Measurements from ENCODE around the gene FBLN5.
"Not testable (repeated sequence)": the region's sequence is repeated elsewhere in the genome, so short reads cannot be mapped to it uniquely, and the experiment has no call there.

Gene FBLN5

DNA sequence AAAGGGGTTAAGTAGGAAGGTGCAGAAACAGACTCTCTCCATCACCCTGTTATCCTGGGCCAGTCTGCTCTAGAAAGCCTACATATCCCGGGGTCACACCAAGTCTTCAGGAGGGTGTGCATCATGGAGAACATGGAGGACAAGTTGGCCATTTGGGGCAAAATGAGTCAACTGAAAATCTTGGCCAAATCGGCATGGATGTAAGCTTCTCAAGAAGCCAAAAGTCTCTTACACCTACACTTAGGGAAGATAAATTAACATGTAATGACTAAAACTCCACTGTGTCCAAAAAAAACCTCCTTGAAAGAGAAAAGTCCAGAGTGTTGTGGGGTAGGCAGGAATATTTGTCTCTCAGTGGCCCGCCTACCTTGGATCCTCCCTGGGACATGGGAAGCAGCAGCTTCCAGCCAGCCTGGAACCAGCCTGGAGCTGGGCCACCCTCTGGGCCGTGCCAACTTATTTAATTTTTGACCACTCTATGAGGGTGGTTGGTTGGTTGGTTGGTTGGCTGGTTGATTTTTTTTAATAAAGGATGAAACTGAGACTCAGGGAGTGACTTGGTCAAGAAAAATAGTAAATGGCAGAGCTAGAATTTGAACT, 62.3 kb downstream of the FBLN5 start:
- no peak for DNase-seq (ENCODE audit: low read depth)

DNA sequence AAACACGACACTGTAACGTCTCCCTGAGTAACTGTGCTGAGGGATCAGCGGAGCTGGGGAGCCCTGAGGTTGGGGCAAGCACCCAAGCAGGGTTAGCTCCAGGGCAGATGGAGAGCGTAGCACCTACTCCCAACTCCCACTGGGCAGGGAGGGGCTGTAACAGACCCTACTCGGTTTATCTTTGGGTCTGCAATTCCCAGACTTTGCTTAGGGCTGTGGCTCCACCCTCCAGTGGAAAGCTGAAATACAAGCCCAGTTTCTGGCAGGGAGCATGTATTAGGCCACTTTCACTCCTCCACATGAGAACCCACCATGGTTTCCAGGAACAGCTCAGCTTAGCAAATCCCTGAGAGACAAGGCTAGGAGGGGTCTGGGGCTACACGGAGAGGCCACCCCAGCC, 62.8 kb downstream of the FBLN5 start:
- no peak for DNase-seq (ENCODE audit: low read depth)

DNA sequence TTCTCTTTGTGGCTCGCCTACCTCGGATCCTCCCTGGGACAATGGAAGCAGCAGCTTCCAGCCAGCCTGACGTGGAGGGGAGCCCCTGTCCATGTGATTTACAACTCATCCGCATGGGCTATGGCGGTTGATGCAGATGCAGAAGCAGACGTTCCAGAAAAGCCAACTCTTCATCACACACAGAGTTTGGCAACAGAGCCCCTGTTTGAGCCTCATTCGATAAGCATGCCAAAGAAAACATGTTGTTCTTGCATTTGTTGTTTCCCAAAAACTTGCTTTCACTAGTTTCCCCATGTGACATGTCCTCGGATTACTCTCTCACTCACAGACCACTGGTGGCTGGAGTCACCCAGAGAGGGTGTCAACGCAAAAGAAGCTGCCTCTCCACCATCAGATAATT, 63.7 kb downstream of the FBLN5 start:
- no peak for DNase-seq (ENCODE audit: low read depth)

DNA sequence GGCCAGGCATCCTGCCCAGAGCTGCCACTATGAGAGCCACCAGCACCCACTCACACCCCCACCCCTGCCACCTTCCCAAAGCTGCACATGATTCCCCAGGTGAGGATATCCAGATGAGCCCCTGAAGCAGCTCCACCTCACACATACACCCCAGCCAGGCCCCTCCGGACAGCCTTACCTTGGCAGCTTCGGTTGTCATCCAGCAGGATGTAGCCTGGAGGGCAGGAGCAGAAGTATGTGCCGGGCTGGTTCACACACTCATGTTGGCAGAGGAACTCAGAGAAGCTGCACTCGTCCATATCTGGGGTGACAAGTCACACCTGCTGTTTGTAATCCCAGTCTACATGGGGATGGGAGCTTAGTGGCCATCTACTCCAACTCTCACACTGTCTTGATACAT, 64.7 kb downstream of the FBLN5 start:
- no peak for DNase-seq (ENCODE audit: low read depth)

DNA sequence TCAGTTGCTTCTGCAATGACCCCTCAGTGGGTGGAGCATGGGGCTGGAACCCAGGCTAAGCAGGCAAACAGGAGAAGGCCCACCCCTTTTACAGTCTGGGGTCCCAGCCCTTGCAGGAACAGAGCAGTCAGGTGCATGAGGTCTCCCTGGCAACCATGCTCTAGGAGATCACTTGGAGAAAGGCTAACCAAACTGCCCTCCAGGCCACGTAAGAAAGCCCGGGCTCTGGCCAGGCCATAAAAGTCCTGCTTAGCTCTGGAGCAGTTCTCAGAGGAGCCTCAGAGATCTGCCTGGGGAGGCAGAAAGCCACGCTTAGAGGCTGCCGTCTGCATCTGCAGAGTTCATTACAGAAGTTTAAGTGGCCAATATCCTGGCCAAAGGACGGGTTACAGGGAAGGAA, 65.1 kb downstream of the FBLN5 start:
- no peak for DNase-seq (ENCODE audit: low read depth)

DNA sequence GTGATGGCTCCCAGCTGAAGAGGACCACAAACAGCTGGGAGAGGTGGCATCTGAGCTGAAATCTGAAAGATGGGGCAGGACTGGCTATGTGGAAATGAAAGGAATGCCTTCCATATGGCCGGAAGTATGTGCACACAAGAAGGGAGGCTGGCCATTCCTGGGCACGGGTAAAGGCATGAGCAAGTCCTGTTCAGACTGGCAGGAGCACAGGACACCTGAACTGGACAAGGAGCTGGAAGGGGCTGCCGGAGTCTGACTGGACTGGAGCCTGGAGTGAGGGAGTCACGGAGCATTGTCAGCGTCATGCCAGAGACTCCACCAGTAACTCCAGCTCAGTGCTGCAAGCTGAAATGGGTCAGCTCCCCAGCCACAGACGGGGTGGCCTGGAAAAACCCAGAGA, 68.3 kb downstream of the FBLN5 start:
- DNase-seq (ENCODE audit: low read depth): no peak

DNA sequence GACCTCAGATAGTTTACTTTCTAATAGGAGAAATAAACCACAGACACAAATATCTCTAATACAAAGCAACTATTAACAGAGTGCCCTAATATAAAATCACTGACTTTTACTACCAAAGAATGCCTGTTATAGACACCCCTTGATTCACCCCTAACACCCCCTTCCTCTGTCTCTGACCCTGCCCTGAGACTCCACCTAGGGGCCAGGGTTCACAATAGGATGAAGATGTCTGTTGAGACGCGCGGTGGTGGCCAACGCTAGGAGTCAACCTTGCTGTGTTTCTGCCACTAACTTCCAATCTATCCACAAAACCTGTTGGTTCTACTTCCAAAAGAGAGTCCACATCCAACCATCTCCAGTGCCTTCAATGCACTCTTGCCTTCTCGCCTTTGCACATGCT, 69.2 kb downstream of the FBLN5 start:
- DNase-seq (ENCODE audit: low read depth): no peak

DNA sequence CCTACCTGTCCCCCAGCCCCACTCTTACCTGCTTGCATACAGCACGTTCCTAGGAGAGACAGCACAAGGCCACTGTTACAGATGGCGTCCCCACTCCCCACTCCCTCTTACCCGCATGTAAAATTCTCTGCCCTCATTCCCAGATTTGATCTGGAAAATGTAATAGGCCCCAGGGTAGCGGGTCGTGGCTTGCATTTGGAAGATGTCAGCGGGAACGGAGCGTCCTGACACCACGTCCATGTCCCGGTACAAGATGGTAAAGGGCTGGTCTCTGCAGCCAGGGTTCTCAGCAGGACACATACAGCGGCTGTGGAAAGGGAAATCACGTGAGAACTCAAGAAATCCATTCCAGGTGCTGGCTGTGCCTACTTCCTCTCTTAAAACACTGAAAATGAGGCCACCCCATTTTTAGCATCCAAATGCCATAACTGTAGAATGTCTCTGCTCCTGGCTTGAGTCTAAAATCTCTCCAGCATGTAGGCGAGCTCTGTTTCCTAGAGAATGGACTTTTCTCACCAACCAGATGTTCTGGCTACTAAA, 70.0 kb downstream of the FBLN5 start:
- DNase-seq (ENCODE audit: low read depth): no peak

DNA sequence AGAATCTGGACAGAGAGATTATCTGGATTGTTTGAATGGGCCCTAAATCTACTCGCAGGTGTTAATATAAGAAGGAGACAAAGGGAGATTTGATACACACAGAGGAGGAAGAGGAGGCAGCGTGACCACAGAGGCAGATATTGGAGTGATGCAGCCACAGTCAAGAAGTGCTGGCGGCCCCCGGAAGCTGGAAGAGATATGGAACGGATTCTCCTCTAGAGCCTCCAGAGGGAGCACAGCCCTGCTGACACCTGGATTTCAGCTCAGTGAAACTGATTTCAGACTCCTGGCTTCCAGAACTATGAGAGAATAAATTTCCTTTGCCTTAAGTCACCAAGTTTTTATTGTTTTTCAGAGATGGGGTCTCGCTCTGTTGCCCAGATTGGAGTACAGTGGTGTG, 71.0 kb downstream of the FBLN5 start:
- DNase-seq (ENCODE audit: low read depth): no peak

DNA sequence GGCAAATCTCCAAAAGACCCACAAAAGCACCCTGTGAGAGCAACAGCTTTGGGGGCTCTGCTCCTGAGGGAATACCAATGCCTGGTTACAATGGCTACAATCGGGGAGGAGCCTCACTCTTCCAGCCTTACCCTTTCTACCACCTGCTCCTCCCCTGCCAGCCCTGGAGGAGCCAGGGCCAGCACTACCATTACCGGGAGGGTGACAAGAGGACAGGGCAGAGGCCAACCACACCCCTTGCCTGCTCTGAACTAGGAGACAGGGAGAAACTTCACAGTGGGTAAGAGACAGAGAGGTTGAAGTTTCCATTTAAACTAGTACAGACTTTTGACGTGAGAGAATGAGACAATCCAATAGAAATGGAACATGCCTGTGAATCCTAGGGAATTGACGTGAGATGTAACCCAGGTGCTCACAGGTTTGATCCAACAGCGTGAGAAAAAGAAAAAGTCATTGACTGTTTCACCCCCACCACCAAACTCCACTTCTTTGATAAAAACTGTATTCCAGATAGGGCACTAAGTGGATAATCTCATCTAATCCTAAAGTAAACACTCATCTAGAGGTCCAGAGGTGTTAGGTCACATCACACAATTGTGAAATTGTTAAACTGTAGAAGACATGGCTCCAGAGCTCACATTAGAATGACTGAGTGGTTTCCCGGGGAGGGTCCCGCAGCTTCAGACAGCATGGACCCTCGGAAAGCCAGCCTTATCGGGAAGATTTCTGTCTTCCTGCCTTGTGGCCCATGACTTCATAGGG, 71.8 kb downstream of the FBLN5 start:
- DNase-seq (ENCODE audit: low read depth): no peak

DNA sequence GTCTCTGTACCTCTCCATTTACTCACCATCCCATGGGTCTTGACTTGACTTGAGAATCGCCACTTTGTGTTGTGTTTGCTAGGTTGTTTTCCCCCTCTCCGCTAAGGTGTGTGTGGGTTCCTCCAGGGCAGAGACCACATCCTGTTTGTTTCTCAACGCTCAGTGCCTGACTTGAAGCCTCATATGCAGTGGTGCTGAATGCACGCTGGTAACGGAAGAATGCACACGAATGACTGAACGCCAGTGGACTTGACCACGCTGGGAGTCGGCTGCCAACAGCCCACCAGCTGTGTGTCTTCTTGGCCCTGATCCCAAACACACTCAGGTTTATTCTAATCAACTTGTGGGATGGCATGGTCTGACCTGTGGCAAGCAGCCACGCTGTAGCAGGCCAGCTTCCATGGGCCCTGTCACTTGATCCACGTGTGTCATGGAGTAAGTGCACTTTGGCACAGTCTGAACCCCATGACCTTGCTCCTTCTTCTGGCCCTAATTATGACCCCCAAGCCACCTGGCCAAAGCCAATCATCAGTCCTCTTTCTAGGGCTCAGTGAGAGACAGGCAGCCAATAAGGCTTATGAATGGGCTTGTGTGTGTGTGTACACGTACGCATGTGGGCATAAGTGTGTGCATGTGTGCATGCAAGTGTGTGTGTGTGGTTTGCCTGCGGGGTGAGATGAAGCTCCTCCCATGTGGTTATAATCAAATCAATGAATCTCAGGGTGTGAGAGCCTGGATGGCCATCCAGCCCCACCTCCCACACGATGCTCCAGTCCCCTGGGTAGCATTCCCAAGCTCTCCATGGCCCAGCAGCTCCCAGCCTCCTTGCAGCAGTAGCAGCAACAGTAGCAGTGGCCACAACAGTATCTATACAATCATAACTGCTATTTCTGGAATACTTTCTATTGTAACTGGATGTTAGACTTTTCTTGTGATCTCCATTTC, 73.8 kb downstream of the FBLN5 start:
- no peak for DNase-seq (ENCODE audit: low read depth)

DNA sequence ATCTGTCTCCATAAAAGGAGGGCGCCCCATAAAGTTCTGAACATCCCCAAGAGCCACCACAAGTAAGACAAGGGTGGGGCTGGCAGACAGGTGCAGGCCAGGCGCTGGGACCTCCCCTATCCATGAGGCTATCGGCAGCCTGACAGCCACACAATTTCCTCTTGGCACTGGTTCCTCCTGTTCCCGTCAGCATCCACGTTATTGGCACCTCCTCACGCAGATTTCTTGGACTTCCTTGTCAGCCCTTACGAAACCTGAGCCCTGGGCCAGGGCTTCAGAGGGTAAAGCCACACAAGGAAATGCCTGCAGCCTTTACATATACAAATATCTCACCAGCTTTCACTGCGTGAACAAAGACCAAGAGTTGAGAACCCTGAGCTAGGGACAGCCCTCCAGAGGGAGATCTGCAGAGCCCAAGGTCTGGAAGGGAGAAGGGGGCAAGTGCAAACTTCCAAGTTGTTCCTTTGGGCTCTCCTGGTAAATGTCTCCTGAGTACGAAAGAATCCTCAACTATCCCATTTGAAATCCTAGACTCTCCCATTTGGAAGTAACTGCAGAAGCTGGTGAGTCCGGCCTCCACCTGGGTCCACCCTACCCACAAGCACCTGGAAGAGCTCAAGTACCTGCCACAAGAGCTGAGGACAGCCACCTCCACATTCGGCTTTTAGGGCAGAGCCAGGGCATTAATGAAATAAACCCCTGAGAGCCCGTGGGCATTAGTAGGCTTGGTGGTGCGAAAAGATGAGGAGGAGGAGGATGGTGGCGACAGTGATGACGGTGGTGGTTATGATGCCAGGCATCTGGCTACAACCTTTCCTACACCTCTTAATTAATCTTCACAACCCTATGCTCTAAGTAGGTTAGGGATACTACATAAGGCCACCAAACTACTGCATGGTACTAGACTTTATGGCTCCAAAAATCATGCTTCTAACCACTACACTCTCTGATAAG, 74.7 kb downstream of the FBLN5 start:
- DNase-seq (ENCODE audit: low read depth): peak; percentile 58

DNA sequence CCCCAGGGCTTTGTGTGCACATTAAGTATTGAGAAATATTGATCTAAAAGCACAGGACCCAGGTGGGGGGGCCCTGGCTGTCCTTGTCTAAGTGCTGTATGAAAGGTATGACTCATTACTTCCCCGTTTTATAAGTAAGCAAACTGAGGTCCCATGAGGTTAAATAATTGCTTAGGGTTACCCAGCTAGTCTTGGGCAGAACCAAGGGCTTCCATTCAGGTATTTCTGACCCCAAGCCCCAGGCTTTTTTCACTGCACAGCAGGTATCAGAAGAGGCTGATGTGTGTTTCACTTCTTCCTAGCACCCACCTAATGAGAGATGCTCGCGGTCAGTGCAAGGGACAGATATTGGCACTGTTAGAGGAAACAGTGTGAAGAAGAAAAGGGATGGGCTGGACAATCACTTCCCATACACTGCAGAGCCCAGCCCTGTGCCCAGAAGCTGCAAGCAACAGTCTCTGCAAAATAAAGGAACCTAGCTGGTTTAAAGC, 75.4 kb downstream of the FBLN5 start:
- DNase-seq (ENCODE audit: low read depth): peak; percentile 12

DNA sequence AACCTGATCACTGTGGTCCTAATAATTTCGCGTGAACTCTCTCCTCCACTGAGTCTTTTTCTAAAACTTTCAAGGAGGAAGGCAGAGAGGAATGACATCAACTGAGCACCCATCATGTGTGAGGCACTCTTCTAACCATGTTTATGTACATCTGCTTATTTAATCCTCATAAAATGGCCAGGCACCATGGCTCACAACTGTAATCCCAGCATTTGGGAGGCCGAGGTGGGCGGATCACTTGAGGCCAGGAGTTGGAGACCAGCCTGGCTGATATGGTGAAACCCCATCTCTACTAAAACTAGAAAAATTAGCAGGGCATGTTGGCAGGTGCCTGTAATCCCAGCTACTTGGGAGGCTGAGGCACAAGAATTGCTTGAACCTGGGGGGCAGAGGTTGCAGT, 76.1 kb downstream of the FBLN5 start:
- not testable (repeated sequence) for DNase-seq (ENCODE audit: low read depth)

DNA sequence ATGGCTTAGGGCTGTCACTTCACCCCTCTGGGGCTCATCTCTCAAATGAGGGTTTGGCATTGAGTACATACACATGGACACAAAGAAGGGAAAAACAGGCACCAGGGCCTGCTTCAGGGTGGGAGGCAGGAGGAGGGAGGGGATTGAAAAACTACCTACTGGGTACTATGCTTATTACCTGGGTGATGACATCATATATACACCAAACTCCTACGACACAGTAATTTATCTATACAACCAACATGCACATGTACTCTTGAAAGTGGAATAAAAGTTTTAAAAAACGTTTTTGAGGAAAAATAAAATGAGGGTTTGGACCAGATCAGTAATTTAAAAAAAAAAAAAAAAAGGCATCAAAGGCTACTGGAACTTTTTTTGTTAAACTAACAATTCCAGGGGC, 76.6 kb downstream of the FBLN5 start:
- no peak for DNase-seq (ENCODE audit: low read depth)

DNA sequence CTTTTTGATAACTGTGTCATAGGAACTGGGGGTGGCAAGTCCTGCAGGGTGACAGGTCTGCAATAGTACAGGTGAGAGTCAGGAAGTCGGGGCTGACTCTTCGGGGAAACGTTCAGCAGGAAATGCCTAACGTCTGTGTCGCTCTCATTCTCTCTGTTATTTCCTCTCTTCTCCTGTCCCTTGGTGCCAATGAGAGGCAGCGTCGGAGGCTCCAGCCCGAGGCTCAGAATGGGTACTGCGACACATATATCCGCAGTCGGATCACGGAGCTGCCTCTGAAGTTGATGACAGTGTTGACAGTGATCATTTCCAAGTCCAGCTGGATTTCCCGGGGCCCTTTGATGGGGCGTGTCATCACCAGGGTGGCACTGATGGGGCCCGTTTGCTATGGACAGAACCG, 77.5 kb downstream of the FBLN5 start:
- no peak for DNase-seq (ENCODE audit: low read depth)

DNA sequence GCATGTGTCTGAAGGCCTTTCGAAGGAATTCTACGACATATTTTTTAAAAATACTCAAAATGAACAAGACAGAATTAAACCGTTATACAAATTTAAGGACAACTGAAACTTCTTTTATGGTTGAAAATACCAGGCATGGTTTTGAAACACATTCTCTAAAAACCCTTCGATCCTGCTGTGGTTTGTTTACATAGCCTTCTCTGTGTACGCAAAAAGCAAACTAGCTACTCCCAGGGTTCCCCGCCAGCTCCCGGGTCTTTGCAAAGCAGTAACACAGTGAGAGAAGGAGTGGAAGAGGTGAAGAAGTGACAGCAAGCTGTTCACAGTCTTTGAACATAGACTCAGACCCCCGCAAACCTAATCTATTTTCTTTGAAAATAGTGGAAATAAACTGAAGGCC, 77.9 kb downstream of the FBLN5 start:
- no peak for DNase-seq (ENCODE audit: low read depth)

DNA sequence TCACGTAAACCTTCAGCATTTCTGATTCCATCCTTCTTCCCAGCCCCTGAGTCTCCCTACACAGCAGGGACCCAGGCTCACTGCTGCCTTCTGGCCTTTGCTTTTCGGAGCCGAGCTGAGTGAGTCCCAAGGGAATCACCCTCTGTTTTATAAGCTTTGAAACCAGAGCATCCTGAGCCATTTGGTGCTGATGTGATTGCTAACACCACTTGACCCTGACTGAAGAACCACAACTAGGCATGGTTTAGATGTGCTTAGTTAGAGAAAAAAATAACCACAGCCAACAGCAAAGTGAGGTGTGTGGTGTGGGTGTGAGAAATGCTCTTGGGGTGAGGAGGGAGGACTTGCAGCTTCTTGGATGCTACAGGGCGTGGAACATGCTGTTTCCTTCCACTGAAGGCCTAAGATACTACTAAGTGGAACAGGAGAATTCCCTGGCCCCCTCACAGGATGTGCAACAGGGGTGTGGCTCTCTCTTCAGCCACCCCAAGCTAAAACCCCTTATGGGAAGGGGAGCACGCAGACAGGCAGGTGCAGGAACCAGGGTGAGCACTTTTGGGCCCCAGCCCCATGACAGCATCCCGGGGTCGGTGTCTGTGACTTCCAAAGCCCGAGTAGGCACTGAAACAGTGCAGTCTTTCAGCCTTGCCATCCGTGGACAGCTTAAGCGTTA, 80.0 kb downstream of the FBLN5 start, which contains the start of gene TC2N:
TSS of gene TC2N (minus strand) at position 221 of the 673 bp plus-strand sequence. CDS start 53,767 bp downstream, outside the sequence.
- no peak for DNase-seq (ENCODE audit: low read depth)

DNA sequence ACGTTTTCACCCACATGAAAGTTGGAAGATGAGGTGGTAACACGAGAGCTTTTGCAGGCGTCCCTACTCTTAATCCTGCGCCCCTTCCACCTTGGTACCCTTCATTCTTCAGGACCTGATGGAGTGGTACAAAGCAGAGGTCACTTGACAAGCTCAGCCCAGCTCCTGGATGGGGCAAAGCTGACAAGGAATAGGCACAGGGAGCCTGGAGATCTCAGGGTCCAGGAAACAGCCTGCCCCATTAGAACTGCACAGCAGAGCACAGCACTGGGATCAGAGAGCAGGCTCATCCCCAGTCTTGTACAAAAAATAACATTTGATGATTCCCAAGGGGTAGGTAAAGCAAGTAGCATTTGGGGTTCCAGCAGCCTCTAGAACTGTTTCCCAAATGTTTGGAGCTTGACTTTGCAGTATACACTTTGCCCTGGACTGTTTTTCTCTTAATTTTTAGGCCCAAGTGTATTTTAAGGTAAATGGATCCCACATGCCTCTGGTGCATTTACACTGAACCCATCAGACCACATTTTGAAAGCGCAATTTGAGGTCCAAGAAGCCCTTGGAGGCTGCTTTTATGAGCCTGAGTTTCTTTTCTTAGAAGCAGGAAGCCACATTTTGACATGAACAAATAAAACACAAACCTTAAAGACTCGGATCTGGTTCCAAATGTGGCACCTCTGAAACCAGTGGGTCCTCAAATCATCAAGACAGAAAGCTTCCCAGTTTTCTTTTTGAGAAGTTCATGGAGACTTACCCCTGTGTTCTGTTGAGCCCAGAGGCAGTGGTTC, 80.8 kb downstream of the FBLN5 start:
- no peak for DNase-seq (ENCODE audit: low read depth)

DNA sequence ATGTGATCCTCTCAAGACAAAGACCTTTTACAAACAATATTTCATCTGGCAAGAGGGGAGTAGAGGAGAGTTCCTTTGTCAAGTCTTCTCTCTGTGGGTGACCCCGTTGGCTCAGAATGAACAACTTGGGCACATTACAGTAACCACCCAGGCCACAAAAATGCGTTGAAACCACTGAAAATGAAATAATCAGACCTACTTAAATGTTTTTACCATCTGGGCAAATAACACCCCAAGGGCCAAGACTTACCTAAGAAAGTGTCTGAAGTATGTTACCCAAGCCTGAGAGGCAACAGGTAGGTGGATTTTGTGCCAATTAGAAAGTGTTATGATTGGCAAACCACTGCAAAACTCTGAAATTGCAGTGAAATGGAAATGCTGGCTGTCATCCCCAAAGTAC, 81.4 kb downstream of the FBLN5 start:
- DNase-seq (ENCODE audit: low read depth): no peak

All from fibroblast of the conjunctiva (primary cell).